Activated CD8-positive, alpha-beta memory T cell treated with anti-CD3 and anti-CD28 coated beads, Interleukin-2, amount 50 U/mL, for 4 hours (primary cell): ENCODE data around the gene MX2.

Source experiments
- DNase-seq: peaks from one replicate; pipeline ENCODE4 v3.0.0-alpha.2; 2020

The MX2 gene

DNA sequence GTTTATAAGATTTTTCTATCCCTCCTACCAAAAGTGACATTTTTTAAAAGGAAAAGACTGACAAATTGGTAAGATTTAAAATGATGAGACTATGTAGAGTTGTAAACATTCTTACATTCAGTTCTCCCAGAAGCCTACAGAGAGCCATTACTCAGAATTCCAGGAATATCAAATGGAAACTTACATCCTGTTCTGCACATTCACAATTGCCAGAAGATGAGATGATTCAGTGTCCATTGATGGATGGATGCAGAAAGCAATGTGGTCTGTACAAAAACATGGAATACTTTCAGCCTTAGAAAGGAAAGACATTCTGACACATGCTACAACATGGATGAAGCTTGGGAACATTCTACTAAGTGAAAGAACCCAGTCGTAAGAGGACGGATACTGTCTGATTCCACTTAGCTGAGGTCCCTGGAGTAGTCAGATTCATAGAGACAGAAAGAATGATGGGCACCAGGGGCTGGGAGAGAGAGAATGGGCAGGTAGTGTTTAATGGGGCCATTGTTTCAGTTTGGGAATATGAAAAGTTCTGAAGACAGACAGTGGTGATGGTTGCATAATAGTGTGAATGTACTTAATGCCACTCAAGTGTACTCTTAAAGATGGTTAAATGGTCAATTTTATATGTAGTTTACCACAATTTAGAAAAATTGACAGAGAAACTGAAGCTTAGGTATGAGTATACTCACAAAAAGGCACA lies 80.8 kb downstream of the MX2 start:
- no peak for DNase-seq

DNA sequence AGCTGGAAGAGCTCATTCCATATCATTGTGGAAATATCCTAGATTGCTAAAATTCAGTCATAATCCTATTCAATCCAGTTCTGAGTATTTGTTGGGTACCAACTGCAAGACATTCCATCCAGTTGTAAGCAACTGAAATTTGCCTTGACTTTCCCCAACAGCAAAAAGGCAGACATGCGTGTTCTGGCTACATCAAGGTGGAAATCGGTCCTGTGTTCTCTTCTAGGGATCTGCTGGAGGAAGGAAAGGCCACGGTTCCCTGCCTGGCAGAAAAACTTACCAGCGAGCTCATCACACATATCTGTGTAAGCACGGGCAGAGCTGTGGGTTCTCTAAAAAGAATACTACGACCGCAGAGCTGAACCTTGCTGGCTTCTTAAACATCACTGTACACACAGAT lies 81.7 kb downstream of the MX2 start:
- no peak for DNase-seq

DNA sequence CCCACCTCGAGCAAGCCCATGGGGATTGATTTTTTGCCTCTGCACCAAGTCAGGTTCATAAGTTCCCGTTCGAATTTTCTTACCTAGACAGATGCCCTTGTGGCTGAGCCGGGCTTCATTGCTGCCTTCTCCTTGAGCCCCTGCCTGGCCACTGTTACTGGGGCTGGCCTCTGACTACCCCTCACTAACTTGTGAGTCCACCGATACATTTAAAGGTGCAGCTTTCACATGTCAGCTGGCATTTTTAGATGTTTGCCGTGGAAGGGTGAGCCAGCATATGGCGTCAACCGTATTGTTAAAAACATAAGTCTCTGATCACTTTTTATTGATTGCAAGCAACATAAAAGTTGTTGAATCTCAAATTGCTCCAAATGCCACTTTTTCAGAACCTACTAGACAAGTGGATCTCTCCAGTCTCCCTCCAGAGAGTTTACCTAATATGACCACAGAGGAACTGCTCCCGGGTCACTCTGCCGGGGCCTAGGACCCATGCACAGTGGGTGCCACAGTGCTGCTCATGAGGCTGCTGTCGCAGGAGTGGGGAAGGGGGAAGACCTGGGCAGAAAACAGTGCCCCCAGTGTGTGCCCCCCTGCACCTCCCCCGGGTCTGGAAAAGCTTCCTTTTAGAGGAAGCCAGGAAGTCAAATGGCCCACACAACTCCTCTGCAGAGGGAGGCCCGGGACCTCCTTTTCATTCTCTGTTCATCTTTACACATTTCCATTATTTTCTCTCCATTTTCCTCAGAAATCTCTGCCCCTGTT lies 83.1 kb downstream of the MX2 start:
- DNase-seq: no peak

DNA sequence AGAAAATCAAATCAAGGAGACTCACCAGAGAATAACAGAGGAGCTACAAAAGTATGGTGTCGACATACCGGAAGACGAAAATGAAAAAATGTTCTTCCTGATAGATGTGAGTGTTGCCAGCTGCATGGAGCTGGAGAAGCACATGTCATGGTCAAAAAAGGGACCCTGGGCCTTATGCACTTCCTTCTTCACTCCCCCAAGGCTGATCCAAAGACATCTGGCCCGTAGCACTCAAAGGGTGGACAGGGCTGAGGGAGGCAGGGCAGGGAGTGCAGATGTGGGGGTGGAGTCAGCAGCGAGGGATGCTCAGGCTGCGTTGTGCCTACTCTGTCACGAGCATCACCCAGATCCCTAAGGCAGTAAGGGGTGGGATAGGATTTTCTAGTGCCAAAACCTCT lies 83.6 kb downstream of the MX2 start:
- no peak for DNase-seq

DNA sequence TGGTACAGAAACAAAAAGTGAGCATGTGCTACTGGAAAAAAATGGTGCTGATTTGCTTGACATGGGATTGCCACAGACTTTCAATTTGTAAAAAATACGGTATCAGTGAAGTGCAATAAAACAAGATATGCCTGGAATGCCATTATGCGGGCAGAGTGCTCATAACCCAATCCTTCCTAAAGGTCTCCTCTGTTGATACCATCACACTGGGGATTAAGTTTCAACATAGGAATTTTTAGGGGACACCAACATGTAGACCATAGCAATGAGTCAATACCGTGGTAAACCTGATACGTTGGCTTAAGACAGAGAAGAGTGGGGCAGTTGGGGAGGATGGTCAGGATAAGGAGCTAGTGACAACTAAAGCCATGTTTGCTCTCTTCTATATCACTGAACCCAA lies 84.8 kb downstream of the MX2 start:
- DNase-seq: no peak

DNA sequence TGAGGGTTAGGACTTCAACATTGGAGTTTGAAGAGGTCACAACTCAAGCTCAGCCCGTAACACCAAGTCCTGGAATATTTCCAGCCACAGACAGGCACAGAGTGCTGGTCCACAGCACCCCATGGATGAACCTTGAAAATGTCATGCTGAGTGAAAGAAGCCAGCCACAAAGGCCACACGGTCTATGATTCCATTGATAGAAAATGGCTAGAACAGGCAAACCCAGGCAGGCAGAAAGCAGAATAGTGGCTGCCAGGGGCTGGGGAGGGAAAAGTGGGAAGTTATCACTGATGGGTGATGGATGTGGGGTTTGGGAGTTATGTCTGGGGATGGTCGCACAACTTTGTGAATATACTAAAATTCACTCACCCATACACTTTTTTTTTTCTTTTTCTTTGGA lies 85.5 kb downstream of the MX2 start:
- DNase-seq: no peak

DNA sequence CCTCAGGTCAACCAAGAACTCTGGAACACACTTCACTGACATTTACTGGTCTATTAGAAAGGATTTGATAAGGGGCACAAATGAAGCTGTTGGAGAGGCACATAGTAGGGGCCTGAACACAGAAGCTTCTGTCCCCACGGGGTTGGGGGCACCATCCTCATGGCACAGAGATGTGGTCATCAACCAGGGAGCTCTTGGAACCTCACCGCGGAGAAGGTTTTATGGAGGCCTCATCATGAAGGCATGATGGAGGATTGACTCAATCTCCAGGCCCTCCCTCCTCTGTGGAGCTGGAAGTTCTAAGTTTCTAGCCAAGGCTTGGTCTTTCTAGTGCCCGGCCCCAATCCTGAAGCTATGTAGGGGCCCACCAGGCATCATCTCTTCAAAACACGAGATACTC lies 87.8 kb downstream of the MX2 start:
- DNase-seq: no peak

DNA sequence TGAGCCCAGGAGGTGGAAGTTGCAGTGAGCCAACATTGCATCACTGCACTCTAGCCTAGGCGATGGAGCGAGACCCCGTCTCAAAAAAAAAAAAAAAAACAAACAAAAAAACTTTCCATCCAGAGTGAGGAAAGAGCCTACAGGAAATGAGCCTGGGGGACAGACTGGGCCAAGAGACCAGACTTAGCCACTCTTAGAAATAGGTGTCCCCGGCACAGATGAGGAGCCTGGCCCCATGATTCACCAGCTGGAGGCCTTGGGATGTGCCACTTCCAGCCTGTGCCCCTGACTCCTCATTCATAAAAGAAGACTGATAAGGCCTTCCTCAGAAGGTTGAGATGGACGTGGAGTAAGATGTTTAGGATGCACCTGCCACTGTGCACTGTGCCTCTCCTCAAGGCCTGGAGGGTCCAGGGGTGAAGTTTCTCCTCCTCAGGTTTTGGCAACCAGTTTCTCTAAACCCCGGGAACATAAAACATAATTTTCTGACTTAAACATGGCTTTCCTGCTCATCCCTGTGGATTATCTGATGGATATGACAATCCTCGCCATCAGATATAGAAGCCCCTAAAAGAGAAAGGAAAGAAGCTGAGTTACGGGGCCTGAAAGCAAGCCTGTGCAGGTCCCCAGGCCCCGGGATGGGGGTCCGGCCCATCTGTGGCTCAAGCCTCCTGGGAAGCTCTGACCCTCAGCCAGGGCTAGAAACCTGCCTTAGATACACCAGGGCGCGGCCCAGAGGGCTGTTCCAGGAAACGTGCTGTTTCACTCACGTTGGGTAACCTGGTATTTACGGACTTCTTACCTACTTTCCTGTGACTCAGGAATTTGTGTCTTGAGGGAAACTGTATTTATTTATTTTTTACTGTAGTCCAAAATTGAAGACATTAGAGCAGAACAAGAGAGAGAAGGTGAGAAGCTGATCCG lies 90.2 kb downstream of the MX2 start:
- DNase-seq: no peak

DNA sequence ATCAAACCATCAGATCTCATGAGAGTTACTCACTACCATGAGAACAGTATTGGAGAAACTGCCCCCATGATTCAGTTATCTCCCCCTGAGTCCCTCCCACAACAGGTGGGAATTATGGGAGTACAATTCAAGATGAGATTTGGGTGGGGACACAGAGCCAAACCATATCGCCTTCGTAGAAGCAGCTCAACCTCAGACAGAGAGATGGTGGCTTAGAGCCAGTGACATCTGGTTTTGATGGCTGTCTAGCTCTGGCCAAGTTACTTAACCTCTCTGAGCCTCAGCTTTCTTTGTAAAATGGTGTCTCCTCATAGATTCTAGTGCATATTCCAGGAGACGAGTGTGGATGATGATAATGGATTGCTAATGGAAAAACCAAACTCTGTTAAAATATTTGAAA lies 91.4 kb downstream of the MX2 start:
- no peak for DNase-seq

DNA sequence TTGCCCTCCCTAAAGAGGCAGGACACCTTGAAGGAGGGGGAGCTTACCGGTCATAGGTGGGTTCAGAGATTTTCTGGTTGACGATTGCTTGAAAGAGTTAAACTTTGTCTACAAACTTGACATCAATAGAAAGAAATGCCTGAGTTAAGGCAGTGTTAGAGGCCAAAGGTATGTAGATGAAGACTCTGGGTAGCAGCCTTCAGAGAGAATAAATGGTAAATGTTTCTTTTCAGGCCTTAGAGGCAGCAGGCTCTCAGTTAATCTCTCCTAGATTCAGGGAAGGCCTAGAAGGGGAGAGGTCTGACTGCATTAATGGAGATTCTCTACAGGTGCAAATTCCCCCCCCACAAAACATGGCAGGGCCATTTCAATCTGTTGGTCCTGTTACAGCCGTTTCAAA lies 91.9 kb downstream of the MX2 start:
- DNase-seq: no peak

DNA sequence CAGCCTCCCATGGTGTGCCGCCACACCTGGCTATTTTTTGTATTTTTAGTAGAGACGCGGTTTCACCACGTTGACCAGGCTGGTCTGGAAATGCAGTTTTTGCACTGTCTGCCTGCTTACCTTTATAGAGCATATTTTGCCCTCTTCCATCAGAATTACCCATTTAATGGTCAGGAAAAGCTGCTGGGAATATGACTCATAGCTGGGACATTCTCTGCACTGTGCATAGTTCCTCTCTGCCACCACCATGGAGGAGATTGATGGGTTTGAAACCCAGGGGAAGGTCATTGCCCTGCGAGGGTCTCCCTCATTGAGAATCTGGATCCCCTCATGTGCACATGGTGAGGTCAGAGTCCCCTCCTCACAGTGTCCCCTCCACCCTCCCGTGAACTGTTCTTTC lies 96.3 kb downstream of the MX2 start:
- DNase-seq: no peak

DNA sequence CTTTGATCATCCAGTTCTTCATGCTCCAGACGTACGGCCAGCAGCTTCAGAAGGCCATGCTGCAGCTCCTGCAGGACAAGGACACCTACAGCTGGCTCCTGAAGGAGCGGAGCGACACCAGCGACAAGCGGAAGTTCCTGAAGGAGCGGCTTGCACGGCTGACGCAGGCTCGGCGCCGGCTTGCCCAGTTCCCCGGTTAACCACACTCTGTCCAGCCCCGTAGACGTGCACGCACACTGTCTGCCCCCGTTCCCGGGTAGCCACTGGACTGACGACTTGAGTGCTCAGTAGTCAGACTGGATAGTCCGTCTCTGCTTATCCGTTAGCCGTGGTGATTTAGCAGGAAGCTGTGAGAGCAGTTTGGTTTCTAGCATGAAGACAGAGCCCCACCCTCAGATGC lies 96.7 kb downstream of the MX2 start:
- DNase-seq: no peak
